ENCODE data around the gene MOB1B. TPM values are rescaled to one million over a fixed set of nuclear protein-coding genes. Genes with fewer than 3 reads are reported as not detected.
A peak's percentile ranks its signal among the peaks of the same experiment; 100 is the strongest.

MOB1B gene
- total RNA-seq, 6 experiments from 2014 or later = 26.9 to 37.0 (median 33.8) TPM

DNA sequence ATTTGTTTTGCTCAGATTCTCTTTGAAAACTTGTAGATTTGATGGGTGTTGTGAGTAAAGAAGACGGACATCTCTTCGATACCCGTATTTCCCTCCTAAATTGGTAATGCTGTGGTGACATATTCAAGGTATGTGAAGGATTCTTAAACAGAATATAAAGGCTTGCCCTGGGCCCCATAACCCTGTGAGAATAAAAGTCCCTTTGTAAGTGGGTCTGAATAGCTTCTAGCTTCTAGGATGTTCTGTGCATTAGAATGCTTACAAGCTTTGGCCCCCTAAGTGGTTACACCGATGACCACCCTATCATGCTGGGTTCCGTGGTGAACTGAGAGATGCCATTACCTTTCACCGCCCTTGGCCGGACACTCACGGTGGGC lies 574 bp upstream of the MOB1B start:
- DNase-seq = no peak
- Mint-ChIP-seq H3K9me3 (no peaks in the 10 kb centered on the region), H3K36me3 (ENCODE audit: low read depth) (peaks cover 7% of the 10 kb centered on the region)

DNA sequence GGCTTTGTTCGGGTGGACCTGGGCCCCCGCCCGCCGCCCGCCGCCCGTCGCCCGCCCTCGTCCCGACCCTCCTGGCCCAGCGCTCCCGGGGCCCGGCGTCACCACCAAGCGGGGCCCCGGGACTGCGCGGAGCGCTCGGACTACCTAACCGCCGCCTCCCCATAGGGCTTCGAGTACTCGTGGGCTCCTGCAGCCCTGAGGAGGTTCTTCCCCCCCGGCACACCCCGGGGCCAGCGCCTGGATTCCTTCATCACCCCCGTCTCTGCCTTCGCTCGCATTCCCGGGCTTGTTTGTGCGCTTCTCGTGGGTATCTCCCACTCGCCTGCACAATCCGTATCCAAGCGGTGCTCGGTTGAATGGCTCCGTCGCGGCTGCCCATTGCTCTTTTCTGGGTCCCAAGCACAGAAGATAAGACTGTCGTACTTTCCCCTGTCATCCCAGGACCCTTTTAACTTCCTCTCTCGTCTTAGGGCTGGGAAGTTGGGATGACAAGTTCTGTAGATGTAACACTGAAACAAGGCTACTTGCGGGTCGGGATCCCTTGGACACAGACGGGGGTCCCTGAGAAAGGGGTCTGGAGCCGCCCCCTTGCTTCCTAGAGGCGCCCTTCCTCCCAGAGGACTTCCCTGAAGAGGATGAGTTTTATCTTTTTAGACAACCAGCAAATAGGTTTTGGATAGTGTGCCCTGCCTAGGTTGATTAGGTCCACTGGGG lies 565 bp downstream of the MOB1B start:
- peak; percentile 19 for DNase-seq
- H3K36me3 Mint-ChIP-seq (ENCODE audit: low read depth) = peaks cover 12% of the 10 kb centered on the region
- peak overlapping the region; percentile 96 for H3K4me3 Mint-ChIP-seq
- H3K27me3 Mint-ChIP-seq (ENCODE audit: insufficient read depth) = peaks cover 2% of the 10 kb centered on the region
- H3K4me1 Mint-ChIP-seq (ENCODE audit: low read depth) = peaks cover 30% of the 10 kb centered on the region
- H3K27ac Mint-ChIP-seq = peak overlapping the region; percentile 92
- H3K9me3 Mint-ChIP-seq = no peaks in the 10 kb centered on the region
- TF ChIP-seq, protein P1, sequence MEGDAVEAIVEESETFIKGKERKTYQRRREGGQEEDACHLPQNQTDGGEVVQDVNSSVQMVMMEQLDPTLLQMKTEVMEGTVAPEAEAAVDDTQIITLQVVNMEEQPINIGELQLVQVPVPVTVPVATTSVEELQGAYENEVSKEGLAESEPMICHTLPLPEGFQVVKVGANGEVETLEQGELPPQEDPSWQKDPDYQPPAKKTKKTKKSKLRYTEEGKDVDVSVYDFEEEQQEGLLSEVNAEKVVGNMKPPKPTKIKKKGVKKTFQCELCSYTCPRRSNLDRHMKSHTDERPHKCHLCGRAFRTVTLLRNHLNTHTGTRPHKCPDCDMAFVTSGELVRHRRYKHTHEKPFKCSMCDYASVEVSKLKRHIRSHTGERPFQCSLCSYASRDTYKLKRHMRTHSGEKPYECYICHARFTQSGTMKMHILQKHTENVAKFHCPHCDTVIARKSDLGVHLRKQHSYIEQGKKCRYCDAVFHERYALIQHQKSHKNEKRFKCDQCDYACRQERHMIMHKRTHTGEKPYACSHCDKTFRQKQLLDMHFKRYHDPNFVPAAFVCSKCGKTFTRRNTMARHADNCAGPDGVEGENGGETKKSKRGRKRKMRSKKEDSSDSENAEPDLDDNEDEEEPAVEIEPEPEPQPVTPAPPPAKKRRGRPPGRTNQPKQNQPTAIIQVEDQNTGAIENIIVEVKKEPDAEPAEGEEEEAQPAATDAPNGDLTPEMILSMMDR (IDR thresholded peaks at IDR 0.05) = no peak

More for the DNA sequence above, 574 bp upstream of the MOB1B start:
- H3K4me3 Mint-ChIP-seq = peak overlapping the region; percentile 96
- H3K27me3 Mint-ChIP-seq (ENCODE audit: insufficient read depth) = peaks cover 2% of the 10 kb centered on the region
- TF ChIP-seq, protein P1 (IDR thresholded peaks at IDR 0.05) = no peak
- H3K27ac Mint-ChIP-seq = peak overlapping the region; percentile 92
- peaks cover 30% of the 10 kb centered on the region for H3K4me1 Mint-ChIP-seq (ENCODE audit: low read depth)

DNA sequence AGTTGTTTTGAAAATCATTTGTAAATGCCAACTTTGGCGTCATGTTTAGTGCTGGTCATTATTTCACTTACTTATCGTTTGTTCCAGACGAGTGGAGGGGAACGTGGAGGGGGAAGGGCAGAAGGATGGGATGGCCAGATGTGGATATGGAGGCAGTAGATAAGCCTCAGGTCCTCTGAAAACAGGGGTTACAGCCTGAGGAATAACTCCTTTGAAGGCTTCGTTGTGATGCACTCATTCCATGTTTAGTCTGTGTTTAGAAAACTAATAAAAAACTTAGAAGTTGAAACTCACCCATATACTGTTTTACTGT lies 1.1 kb downstream of the MOB1B start:
- TF ChIP-seq, protein P1 (IDR thresholded peaks at IDR 0.05) = no peak
- H3K9me3 Mint-ChIP-seq = no peaks in the 10 kb centered on the region
- peaks cover 30% of the 10 kb centered on the region for H3K4me1 Mint-ChIP-seq (ENCODE audit: low read depth)
- H3K36me3 Mint-ChIP-seq (ENCODE audit: low read depth) = peaks cover 12% of the 10 kb centered on the region
- H3K27me3 Mint-ChIP-seq (ENCODE audit: insufficient read depth) = peaks cover 2% of the 10 kb centered on the region
- peak overlapping the region; percentile 96 for H3K4me3 Mint-ChIP-seq
- H3K27ac Mint-ChIP-seq = peak overlapping the region; percentile 92
- no peak for DNase-seq

DNA sequence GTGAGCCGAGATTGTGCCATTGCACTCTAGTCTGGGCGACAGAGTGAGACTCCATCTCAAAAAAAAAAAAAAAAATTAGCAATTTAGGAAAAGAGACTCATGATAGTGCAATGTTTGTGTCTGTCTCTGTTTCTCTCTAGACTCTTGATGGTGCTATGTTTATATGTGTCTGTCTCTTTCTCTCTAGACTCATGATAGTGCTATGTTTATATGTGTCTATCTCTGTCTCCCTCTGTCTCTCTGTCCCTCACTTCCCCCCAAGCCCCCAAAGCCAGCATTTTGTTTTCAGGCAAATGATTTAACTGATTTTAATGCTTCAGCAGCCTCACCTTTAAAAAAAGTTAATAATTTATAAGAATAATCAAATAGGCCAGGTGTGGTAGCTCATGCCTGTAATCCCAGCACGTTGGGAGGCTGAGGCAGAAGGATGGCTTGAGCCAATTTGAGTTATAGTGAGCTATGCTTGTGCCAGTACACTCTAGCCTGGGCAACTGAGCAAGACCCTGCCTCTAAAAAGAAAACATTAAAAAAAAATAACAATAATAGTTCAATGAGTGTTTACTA lies 6.9 kb downstream of the MOB1B start:
- Mint-ChIP-seq H3K27ac (no peak overlapping the region), H3K4me1 (ENCODE audit: low read depth) (peaks cover 20% of the 10 kb centered on the region), H3K27me3 (ENCODE audit: insufficient read depth) (no peaks in the 10 kb centered on the region; the same call in 1 of the 2 replicates), H3K36me3 (ENCODE audit: low read depth) (peaks cover 25% of the 10 kb centered on the region), H3K4me3 (no peak overlapping the region), H3K9me3 (no peaks in the 10 kb centered on the region)
- TF ChIP-seq, protein P1 (IDR thresholded peaks at IDR 0.05) = no peak
- no peak for DNase-seq

DNA sequence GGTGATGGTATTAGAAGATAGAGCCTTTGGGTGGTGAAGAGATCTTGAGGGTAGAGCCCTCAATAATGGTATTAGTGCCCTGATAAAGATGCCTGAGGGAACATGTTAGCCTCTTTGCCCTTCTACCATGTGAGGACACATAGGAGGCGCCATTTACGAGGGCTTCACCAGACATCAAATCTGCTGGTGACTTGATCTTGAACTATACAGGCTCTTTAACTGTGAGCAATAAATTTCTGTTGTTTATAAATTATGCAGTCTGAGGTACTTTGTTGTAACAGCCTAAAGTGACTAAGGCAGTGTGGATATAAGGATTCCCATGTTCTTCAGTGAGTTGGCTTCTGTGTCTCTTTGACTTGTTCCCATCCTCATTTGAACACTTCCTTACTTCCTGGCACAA lies 11.8 kb downstream of the MOB1B start:
- H3K36me3 Mint-ChIP-seq (ENCODE audit: low read depth) = peaks cover 14% of the 10 kb centered on the region
- H3K9me3 Mint-ChIP-seq = no peaks in the 10 kb centered on the region
- DNase-seq = peak; percentile 57
- no peaks in the 10 kb centered on the region; the same call in 1 of the 2 replicates for H3K27me3 Mint-ChIP-seq (ENCODE audit: insufficient read depth)
- H3K4me1 Mint-ChIP-seq (ENCODE audit: low read depth) = peaks cover 27% of the 10 kb centered on the region
- H3K4me3 Mint-ChIP-seq = no peak overlapping the region
- H3K27ac Mint-ChIP-seq = peak overlapping the region; percentile 69
- TF ChIP-seq, protein P1 (IDR thresholded peaks at IDR 0.05) = peak; percentile 59

Measured in HFFc6 (cell line).